ENCODE results near the gene AURKB. TPM values are rescaled to one million over a fixed set of nuclear protein-coding genes. Genes with fewer than 3 reads are reported as not detected.
A peak's percentile ranks its signal among the peaks of the same experiment; 100 is the strongest.

AURKB gene
- total and polyA plus RNA-seq, 2 of the 13 experiments (the other 11 are each of a cell fraction or from before 2014, with no cell fraction given), result 29.5 to 75.3 TPM

- Histone ChIP-seq H3K27ac (ENCODE audit: extremely low read length, insufficient read depth, low read length) (peak overlapping the region; percentile 64), H3K4me2 (ENCODE audit: low read depth, low read length) (peak overlapping the region; percentile 98), H2AFZ (ENCODE audit: low read length) (no peak overlapping the region), H3K27me3 (ENCODE audit: control insufficient read depth in 1 of 2, insufficient read depth in 2 of 2, low read length in 2 of 2) (no peaks in the 10 kb centered on the region; a peak in 1 of 5 replicates), H4K20me1 (ENCODE audit: insufficient read depth, low read length) (peaks cover 6% of the 10 kb centered on the region), H3K36me3 (replicated peaks in 1 of 2; ENCODE audit: control insufficient read depth in 1 of 2, insufficient read depth in 2 of 2, low read length in 2 of 2) (no peaks in the 10 kb centered on the region), H3K9me3 (ENCODE audit: low read length) (no peaks in the 10 kb centered on the region), H3K4me1 (ENCODE audit: insufficient read depth, low read length) (peaks cover 47% of the 10 kb centered on the region), H3K9ac (ENCODE audit: insufficient read depth, low read depth, low read length) (peak overlapping the region; percentile 79), H3K79me2 (ENCODE audit: insufficient read depth, low read length) (peaks cover 8% of the 10 kb centered on the region), H3K4me3 (replicated peaks in 1 of 3; ENCODE audit: insufficient read depth in 1 of 3, low read depth in 2 of 3, low read length in 3 of 3) (peak overlapping the region; percentile 74 to 92 (median 77))
- BruUV-seq (replicated peaks), result no TSS peak
- in situ Hi-C loops (cut with HindIII; ENCODE audit: extremely low pct_ligation_motif_present, low pct_unique_long_range_greater_than_20kb), result loop anchor here (5.0 to 10.0 kb wide), 2 partner anchors 33 to 64 kb away; partner anchors contain the start of gene HES7
- peak; percentile 4 for ATAC-seq
- intact Hi-C loops (cut with micrococcal nuclease; ENCODE audit: unreplicated experiment), result loop anchor here (5.0 kb wide), 1 partner anchor 52 kb away; no protein-coding TSS in a partner anchor
- POLR2A ChIA-PET, result interaction anchor here (2.2 to 9.9 kb wide), 7 partner anchors 14 to 502 kb away, joined by 5 to 160 read pairs (median 21); partner anchors contain the start of genes AURKB, CTC1, PFAS and SLC25A35
- WGBS (ENCODE audit: low lambda C conversion rate), result 5% methylated on average over 8 of the region's 67 CpGs
- DNase-seq (ENCODE audit: low spot score), result no peak
- no peak for FAIRE-seq
- CTCF ChIA-PET (ENCODE audit: low intra/inter-chr PET ratio, low total read pairs), result no interaction called here
- no peak for TF ChIP-seq PAWR (CRISPR knock-in tag; IDR thresholded peaks at IDR 0.05; ENCODE audit: borderline replicate concordance)
- no peak for TF ChIP-seq NFKBIZ (CRISPR knock-in tag; IDR thresholded peaks at IDR 0.05)
- TF ChIP-seq RFXANK (CRISPR knock-in tag; IDR thresholded peaks at IDR 0.05), result no peak
- no peak for TF ChIP-seq ZBTB3 (CRISPR knock-in tag; IDR thresholded peaks at IDR 0.05; ENCODE audit: borderline replicate concordance, low read depth)
- TF ChIP-seq SOX5 (CRISPR knock-in tag; IDR thresholded peaks at IDR 0.05; ENCODE audit: borderline replicate concordance), result no peak
- no peak for TF ChIP-seq GRHL1 (CRISPR knock-in tag; conservative IDR thresholded peaks at IDR 0.05)
- no peak for TF ChIP-seq UBTF (CRISPR knock-in tag; IDR thresholded peaks at IDR 0.05)
- no peak for TF ChIP-seq NFIC (IDR thresholded peaks at IDR 0.05; ENCODE audit: low read length)
- TF ChIP-seq ZNF329 (CRISPR knock-in tag; IDR thresholded peaks at IDR 0.05; ENCODE audit: low read depth), result no peak
- no peak for TF ChIP-seq ZNF24 (IDR thresholded peaks at IDR 0.05)
- TF ChIP-seq ETV5 (CRISPR knock-in tag; IDR thresholded peaks at IDR 0.05; ENCODE audit: borderline replicate concordance), result no peak
- TF ChIP-seq ZNF263 (CRISPR knock-in tag; IDR thresholded peaks at IDR 0.05), result 0 out of 2 replicates have a peak, but pooled peaks have one; percentile 17
- TF ChIP-seq NCOA1 (CRISPR knock-in tag; IDR thresholded peaks at IDR 0.05), result 0 out of 2 replicates have a peak, but pooled peaks have one; percentile 51
- TF ChIP-seq ZFP37 (CRISPR knock-in tag; IDR thresholded peaks at IDR 0.05; ENCODE audit: borderline replicate concordance), result no peak
- no peak for TF ChIP-seq ZNF790 (CRISPR knock-in tag; IDR thresholded peaks at IDR 0.05; ENCODE audit: borderline replicate concordance)
- peak; percentile 6; the same call in 1 of the 2 replicates for TF ChIP-seq STAG1 (CRISPR knock-in tag; IDR thresholded peaks at IDR 0.05)
- TF ChIP-seq MTERF4 (CRISPR knock-in tag; IDR thresholded peaks at IDR 0.05), result no peak
- no peak for TF ChIP-seq CHD4 (IDR thresholded peaks at IDR 0.05; ENCODE audit: borderline replicate concordance, low read length)
- no peak for TF ChIP-seq ATF4 (CRISPR knock-in tag; IDR thresholded peaks at IDR 0.05)
These were observed 21.2 kb downstream of the AURKB start for GRCh38 chr17:8189041-8189710.

All from HepG2 (cell line).